Urothelium cell line (cell line): ENCODE measurements around the gene SDS.
A peak's percentile ranks its signal among the peaks of the same experiment; 100 is the strongest.
"Not testable (repeated sequence)": the region's sequence is repeated elsewhere in the genome, so short reads cannot be mapped to it uniquely, and the experiment has no call there.

Source experiments
- DNase-seq: peaks from one replicate; pipeline ENCODE4 v3.0.0; 2011; ENCODE audit warnings: low spot score, mixed read lengths
- FAIRE-seq: peaks from 2 replicates; lab custom pipeline; 2011; peaks lifted over from hg19 to GRCh38; lab: Jason Lieb, UNC

Gene SDS

GRCh38 chr12:113358381-113359132, 45.1 kb downstream of the SDS start, which contains the start of gene PLBD2:
Gene PLBD2, plus strand, starts transcription at chr12:113358587. Its CDS starts 14 bp downstream, at chr12:113358601.
- DNase-seq (peak; percentile 99), FAIRE-seq (no peak)

- FAIRE-seq, DNase-seq: not testable (repeated sequence)
These were observed 49.5 kb downstream of the SDS start for GRCh38 chr12:113354192-113354591.

DNA sequence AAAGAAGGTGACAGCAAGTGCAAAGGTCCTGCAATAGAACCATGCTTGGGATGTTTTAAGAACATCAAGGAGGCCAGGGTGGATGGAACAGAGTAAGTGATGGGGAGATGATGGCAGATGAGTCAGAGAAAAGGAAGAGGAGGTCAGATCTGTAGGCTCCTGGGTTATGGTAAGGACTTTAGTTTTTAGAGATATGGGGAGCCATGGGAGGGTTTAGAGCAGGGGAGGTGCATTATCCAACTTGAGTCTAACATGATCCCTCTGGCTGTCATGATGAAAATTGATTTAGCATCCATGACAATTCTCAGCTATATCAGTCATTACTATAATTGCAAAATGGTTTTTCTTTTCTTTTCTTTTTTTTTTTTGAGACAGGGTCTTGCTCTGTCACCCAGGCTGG, 52.6 kb downstream of the SDS start:
- FAIRE-seq (no peak), DNase-seq (no peak)

DNA sequence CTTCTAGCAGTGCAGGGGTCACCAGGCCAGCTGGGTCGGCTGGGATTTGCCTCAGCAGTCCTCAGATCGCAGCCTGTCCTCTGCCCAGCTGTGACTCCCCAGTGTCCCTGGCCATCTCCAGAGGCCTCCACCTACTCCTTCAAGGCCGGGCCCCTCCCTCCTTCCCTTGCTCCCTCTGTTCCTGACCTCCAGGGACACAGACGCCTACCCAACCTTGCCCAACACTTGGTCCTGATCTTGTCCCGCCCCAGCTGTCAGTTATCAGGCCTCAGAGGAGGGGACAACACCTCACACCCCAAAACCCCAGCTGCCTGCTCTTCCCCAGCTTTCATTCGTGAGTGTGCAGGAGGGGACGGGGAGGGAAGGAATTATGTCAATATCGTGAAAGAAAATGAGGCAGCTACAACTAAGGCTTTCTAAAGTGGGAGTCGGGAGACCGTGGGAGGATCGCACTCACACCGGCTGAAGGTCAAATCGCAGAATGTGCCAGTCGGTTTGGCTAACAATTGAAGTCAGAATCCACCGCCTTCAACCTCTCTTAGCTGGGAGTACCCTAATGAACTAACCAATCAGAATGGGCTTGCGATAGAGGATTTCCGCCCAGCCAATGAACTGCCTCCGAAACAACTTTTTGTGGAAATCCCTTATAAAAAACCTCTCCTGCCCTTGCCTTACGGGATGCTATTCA, 54.7 kb downstream of the SDS start:
- DNase-seq (no peak), FAIRE-seq (no peak)

DNA sequence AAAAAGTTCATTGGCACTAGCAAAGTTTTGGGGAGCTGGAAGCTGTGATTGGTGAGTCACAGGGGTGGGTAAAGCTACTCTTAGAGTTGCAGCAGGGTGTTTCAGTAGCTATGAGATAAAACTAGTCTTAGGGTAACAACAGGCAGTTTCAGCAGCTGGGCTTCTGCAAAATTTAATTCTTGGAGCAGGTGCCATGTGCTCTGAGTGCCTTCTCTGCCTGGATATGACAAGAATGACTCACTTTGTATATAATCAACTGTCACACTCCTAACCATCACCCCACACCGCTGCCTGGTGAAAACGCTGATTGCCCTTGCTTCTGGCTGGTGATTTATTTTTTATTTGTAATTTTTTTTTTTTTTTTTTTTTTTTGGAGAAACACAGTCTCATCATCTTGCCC, 55.8 kb downstream of the SDS start:
- FAIRE-seq (no peak), DNase-seq (no peak)

DNA sequence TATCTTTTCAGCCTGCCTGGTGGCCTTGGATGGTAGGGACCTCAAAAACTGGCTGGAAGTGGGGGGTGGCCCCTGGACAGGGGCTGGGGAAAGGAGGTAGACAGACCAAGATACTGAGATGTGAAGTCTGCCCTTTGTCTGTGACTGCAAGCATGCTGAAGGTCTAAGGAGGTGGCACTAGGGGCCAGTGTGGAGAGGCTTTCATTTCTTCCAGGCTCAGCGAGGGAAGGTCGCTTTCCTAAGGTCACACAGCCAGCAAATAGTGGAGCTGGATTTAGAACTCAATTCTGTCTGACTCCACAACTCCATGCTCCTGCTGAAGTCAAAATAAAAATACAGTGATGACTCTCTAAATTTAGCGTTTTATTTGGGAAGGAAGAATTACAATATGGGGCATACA, 56.6 kb downstream of the SDS start:
- DNase-seq, result no peak
- FAIRE-seq, result no peak

- FAIRE-seq (no peak), DNase-seq (no peak)
These were observed 57.3 kb downstream of the SDS start for GRCh38 chr12:113346353-113346752.

GRCh38 chr12:113345318-113345717, 58.4 kb downstream of the SDS start:
- DNase-seq (no peak), FAIRE-seq (no peak)
